ENCODE results near the gene PHKA2.
"Not testable (repeated sequence)": the region's sequence is repeated elsewhere in the genome, so short reads cannot be mapped to it uniquely, and the experiment has no call there.

The PHKA2 gene

GRCh38 chrX:18985186-18985435, 1.2 kb upstream of the PHKA2 start:
- TF ChIP-seq CTCF (IDR thresholded peaks at IDR 0.05; ENCODE audit: low read depth, low read length), result no peak
- H3K27ac ChIP-seq, result peak overlapping the region; percentile 87
- no peak for DNase-seq

GRCh38 chrX:18984381-18985185, 669 bp upstream of the PHKA2 start:
- Histone ChIP-seq H3K27me3 (ENCODE audit: insufficient read depth, low read depth, severe bottlenecking) (peaks cover 29% of the 10 kb centered on the region), H3K27ac (peak overlapping the region; percentile 87), H3K9me3 (ENCODE audit: severe bottlenecking) (no peaks in the 10 kb centered on the region), H3K36me3 (no peaks in the 10 kb centered on the region), H3K4me3 (ENCODE audit: low read depth, low read length) (peak overlapping the region; percentile 56)
- DNase-seq, result peak; percentile 81
- TF ChIP-seq CTCF (IDR thresholded peaks at IDR 0.05; ENCODE audit: low read depth, low read length), result 0 out of 2 replicates have a peak, but pooled peaks have one; percentile 20

More at GRCh38 chrX:18985186-18985435, 1.2 kb upstream of the PHKA2 start:
- Histone ChIP-seq H3K9me3 (ENCODE audit: severe bottlenecking) (no peaks in the 10 kb centered on the region), H3K27me3 (ENCODE audit: insufficient read depth, low read depth, severe bottlenecking) (peaks cover 29% of the 10 kb centered on the region), H3K36me3 (no peaks in the 10 kb centered on the region), H3K4me3 (ENCODE audit: low read depth, low read length) (peak overlapping the region; percentile 56)

- Histone ChIP-seq H3K36me3 (no peaks in the 10 kb centered on the region), H3K4me3 (ENCODE audit: low read depth, low read length) (no peak overlapping the region), H3K27me3 (ENCODE audit: insufficient read depth, low read depth, severe bottlenecking) (peaks cover 28% of the 10 kb centered on the region), H3K9me3 (ENCODE audit: severe bottlenecking) (no peaks in the 10 kb centered on the region), H3K27ac (no peak overlapping the region)
- no peak for TF ChIP-seq CTCF (IDR thresholded peaks at IDR 0.05; ENCODE audit: low read depth, low read length)
- DNase-seq, result no peak
These were observed 2.6 kb downstream of the PHKA2 start for GRCh38 chrX:18981124-18981807.

GRCh38 chrX:18980262-18980661, 3.7 kb downstream of the PHKA2 start:
- not testable (repeated sequence) for H3K9me3 ChIP-seq (ENCODE audit: severe bottlenecking); DNase-seq; H3K36me3 ChIP-seq; H3K4me3 ChIP-seq (ENCODE audit: low read depth, low read length); H3K27ac ChIP-seq
- peaks cover 30% of the 10 kb centered on the region for H3K27me3 ChIP-seq (ENCODE audit: insufficient read depth, low read depth, severe bottlenecking)

GRCh38 chrX:18974993-18975392, 8.9 kb downstream of the PHKA2 start:
- no peak overlapping the region for H3K4me3 ChIP-seq (ENCODE audit: low read depth, low read length)
- peaks cover 26% of the 10 kb centered on the region for H3K27me3 ChIP-seq (ENCODE audit: insufficient read depth, low read depth, severe bottlenecking)
- TF ChIP-seq CTCF (IDR thresholded peaks at IDR 0.05; ENCODE audit: low read depth, low read length), result no peak
- H3K9me3 ChIP-seq (ENCODE audit: severe bottlenecking), result no peaks in the 10 kb centered on the region
- H3K27ac ChIP-seq, result no peak overlapping the region
- DNase-seq, result no peak
- no peaks in the 10 kb centered on the region for H3K36me3 ChIP-seq

GRCh38 chrX:18973527-18974192, 10.3 kb downstream of the PHKA2 start:
- Histone ChIP-seq H3K27me3 (ENCODE audit: insufficient read depth, low read depth, severe bottlenecking) (peaks cover 26% of the 10 kb centered on the region), H3K36me3 (no peaks in the 10 kb centered on the region), H3K4me3 (ENCODE audit: low read depth, low read length) (no peak overlapping the region), H3K27ac (no peak overlapping the region), H3K9me3 (ENCODE audit: severe bottlenecking) (no peaks in the 10 kb centered on the region)
- TF ChIP-seq CTCF (IDR thresholded peaks at IDR 0.05; ENCODE audit: low read depth, low read length), result no peak
- peak; percentile 32 for DNase-seq

All from WERI-Rb-1 (cell line).